Panc1 (cell line): ENCODE data around the gene PALD1.

Experiments used
- CTCF ChIP-seq: fragments of 450-650 bp; IDR thresholded peaks from 2 replicates; pipeline ENCODE4 v1.5.1; 2017; ENCODE audit warnings: mild to moderate bottlenecking
- POLR2AphosphoS5 ChIP-seq: IDR thresholded peaks from 2 replicates; pipeline ENCODE4 v1.6.1; 2012; ENCODE audit warnings: mild to moderate bottlenecking, low read depth, low read length, moderate library complexity
- REST ChIP-seq, 2 experiments: IDR thresholded peaks; 2 replicates each; pipeline ENCODE4 v1.6.1; 2011 to 2012; ENCODE audit warnings: low read depth in 2 of 2, control low read depth in 1 of 2, low read length in 1 of 2, mild to moderate bottlenecking in 1 of 2, moderate library complexity in 1 of 2; ENCODE audit not compliant: insufficient read depth in 1 of 2

DNA sequence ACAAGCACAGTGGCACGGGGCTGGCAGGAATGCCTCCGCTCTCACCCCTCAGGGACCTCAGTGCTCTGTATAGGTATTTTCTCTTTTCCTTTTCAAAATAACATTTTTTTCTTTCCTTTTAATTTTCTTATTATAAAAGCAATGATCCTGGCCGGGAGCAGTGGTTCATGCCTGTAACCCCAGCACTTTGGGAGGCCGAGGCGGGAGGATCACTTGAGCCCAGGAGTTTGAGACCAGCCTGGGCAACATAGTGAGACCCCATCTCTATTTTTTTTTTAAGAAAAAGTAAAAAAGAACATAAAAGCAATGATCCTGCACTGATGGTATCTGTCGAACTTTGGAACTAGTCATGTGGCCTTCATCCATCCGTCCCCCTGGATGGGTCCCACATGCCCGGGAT lies 120.8 kb downstream of the PALD1 start:
- TF ChIP-seq CTCF (no peak), REST (IDR thresholded peaks at IDR 0.05; ENCODE audit: insufficient read depth in 1 of 2, low read depth in 2 of 2, low read length in 1 of 2) (no peak), POLR2AphosphoS5 (no peak)
